Activated CD8-positive, alpha-beta memory T cell treated with anti-CD3 and anti-CD28 coated beads, Interleukin-2, amount 50 U/mL, for 24 hours (primary cell): ENCODE results near the gene DUS3L.

ENCODE experiments used
- DNase-seq: peaks from one replicate; pipeline ENCODE4 v3.0.0-alpha.2; 2020; ENCODE audit errors: extremely low read depth

Gene DUS3L, protein sequence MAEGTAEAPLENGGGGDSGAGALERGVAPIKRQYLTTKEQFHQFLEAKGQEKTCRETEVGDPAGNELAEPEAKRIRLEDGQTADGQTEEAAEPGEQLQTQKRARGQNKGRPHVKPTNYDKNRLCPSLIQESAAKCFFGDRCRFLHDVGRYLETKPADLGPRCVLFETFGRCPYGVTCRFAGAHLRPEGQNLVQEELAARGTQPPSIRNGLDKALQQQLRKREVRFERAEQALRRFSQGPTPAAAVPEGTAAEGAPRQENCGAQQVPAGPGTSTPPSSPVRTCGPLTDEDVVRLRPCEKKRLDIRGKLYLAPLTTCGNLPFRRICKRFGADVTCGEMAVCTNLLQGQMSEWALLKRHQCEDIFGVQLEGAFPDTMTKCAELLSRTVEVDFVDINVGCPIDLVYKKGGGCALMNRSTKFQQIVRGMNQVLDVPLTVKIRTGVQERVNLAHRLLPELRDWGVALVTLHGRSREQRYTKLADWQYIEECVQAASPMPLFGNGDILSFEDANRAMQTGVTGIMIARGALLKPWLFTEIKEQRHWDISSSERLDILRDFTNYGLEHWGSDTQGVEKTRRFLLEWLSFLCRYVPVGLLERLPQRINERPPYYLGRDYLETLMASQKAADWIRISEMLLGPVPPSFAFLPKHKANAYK

DNA sequence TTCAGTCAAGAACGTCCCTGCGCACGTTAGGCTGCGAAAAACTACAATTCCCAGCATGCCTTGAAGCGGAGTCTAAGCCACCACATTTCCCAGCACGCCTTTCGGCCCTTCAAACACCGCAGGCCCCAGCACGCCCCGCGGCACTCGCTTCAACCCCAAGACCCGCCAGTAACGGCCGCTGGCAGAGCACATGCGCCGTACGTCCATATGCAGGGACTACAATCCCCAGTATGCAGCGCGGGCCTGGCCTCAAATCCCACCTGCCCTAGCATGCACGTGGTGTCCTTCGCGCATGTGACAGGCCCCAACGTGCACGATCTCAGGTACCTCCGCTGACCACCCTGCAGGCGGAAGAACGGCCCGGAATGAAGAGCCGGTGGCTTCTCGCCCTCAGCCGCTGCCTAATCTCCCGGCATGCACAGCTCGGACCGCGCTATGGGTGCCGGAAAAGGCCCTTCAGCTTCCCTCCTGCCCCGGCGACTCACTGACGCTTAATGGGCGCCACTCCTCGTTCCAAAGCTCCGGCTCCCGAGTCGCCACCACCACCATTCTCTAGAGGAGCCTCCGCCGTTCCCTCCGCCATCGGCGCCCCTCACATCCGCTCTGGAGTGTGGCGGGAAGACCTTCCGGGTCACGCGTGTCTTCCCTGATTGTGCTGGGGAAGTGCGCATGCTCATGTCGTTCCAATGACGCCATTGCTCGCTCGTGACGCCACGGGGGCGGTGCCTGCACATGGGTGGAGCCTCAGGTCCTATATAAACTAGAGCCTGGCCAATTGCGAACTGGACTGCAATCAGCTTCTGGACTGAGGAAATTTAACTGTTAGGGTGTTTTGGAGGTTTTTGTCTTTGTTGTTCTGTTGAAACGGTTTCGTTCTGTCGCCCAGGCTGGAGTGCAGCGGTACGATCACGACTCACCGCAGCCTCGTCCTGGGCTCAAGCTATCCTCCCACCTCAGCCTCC is at the start of gene DUS3L:
Gene DUS3L (minus strand): TSS at position 605 of the 962 bp plus-strand sequence. CDS start 22 bp downstream, at position 583.
- peak; percentile 91 for DNase-seq

DNA sequence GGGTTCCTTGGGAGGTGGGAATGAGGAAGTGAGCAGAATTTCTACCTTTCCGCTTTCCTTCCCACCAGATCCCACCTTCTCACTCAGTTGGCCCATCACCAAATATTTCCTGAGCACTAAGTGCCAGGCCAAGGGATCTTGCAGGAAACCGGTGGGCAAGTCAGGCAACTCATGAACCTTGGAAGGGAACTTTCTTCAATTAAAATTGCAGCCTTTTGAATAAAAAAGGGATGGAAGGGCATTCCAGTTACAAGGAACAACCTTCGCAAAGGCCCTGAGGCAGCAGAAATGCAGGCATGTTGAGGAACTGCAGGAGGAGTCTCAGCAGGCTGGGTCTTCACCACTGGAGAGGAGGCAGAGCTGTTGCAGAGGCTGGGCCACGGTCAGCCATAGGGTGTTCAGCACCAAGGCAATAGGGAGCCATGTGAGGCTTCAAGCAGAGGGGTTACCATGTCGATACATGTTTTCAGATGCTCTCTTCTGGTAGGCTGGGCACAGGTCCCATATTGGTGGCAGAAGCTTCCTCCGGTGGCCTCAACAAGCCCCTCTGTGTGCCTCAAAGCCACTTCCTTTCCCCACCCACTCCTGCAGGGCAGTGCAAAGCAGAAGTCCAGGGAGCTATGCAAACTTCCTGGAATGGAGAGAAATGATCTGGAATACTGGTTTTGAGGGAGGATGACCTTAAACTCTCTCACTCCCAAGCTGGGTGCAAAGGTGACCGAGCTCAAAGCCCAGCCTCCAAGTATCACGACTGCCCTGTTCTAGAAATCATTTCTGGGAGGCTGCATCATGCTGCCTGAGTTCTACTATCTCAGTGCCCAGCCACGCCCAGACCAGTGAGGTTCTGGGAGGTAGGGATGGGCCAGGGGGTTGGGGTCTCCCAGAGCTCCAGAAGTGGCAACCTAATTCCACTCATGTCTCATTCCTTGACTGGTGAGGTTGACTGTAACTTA is 48.4 kb upstream of the DUS3L start, which contains the start of gene FUT6:
Gene FUT6 (minus strand): TSS at position 638 of the 953 bp plus-strand sequence. CDS start 7,135 bp downstream, outside the sequence.
- DNase-seq = no peak

DNA sequence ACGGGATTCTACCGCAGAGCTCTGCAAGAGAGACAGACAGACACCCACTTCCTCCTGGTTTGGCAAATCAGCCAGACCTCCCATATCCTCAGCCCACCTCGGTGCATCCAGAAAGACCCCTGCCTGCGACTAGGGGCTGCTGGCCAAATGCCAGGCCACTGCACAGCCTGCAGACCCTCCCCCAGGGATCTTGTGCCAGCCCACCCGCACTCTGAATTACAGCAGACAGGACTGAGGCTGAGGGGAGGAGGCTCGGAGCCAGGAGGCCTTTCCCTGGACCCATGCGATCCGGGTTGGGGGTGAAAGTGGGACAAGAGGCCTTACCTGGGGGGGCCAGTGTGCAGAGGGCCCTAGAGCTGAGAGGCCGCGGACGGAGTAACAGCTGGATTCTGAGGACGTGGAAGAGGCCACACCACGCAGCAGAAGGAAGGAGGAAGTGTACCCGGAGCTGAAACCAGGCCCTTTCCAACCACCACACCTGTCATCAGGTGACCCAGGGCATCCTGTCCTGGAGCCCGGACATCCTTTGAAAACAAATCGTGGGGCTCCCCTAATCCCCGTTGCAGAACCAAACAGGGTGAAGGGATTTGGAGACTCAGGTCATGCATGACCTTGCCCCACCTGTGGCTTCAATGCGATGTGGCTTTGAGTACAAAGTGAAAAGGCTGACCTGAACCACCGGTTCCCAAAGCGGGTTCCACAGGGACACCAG is 47.5 kb upstream of the DUS3L start:
- DNase-seq = no peak

DNA sequence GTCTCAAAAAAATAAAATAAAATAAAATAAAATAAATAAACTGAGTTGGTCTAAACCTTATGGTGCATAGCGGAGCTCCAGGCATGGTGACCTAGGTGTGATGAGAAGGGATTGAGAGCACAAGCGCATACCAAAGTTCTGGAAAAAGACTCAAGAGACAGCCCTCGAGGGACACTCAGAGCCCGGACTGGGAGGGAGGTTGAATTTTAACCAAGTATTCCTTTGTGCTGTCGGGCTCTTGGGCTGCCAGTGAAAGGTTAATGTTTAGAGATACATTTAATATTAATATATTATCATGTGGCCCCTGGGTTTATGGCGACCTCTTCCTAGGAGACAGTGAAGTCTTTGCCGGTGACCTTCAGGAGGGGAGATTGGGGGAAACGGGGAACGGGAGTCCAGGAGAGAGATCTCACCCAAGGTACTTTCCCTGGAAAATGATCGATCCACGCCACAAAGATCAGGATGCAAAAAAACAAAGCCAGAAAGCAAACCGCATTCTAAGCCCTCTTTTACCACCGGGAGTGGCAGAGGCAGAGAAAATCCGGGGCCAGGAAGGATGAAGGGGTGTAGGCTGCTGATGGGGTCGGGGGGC is 46.9 kb upstream of the DUS3L start:
- no peak for DNase-seq

DNA sequence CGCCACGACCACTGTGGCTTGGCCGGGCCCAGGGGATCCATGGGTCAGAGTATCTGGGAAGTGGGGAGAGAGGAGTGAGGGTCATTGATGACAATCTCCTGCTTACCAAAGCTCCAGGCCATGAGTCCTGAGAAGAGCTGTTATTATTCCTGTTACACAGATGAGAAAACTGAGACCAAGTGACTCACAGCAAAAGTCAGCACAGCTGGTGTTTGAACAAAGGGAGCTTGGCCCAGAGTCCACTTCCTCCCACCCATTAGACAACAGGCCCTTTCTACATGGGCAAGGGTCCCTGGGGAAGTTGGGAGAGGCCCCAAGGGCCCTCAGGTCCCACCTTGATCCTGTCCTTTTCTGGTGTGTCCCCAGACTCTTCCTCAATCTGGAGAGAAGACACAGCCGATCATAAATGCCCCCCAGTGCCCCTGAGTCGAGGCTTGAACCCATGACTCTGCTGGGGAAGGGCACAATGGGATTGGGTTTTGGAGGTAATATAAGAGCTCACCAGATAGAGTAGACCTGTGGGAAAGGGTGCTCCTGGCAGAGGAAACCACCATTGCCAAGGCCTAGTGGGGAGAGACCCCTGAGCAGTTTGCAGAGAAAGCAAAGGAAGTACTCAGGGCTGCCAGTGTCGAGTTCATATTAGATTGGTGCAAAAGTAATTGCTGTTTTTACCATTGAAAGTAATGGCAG is 41.7 kb upstream of the DUS3L start:
- no peak for DNase-seq

DNA sequence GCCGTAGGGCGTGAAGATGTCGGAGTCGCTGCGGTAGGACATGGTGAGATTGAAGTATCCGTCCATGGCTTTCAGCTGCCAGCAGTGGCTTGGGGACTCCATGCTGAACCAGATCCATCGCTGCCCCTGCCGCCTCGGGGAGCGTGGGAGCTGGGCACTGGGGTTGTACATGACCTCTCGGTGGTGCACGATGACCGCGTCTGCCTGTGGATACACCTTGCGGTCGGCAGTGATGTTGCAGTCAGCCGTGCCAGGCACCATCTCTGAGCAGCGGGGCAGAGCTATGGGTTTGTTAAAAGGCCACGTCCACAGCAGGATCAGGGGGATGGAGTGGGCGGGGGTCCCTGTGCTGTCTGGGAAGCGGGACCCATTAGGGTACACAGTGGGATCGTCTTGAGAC is 41.1 kb upstream of the DUS3L start:
- DNase-seq = no peak

DNA sequence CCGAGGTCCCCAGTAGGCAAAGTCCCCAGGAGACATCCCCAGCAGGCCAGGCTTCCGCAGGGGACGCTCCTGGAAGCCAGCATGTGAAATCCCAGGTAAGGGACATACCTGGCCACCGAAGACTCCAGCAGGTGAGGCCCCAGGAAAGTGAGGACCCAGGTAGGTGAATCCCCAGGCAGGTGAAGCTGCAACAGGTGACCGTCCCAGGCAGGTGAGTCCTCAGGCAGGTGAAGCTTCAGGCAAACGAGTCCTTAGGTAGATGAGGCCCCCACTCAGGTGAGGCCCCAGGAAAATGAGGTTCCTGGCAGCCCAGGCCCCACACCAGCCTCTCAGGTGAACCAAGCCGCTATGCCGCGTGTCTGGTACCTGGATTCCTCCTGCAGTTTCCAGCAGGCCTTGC is 40.2 kb upstream of the DUS3L start:
- DNase-seq = no peak

DNA sequence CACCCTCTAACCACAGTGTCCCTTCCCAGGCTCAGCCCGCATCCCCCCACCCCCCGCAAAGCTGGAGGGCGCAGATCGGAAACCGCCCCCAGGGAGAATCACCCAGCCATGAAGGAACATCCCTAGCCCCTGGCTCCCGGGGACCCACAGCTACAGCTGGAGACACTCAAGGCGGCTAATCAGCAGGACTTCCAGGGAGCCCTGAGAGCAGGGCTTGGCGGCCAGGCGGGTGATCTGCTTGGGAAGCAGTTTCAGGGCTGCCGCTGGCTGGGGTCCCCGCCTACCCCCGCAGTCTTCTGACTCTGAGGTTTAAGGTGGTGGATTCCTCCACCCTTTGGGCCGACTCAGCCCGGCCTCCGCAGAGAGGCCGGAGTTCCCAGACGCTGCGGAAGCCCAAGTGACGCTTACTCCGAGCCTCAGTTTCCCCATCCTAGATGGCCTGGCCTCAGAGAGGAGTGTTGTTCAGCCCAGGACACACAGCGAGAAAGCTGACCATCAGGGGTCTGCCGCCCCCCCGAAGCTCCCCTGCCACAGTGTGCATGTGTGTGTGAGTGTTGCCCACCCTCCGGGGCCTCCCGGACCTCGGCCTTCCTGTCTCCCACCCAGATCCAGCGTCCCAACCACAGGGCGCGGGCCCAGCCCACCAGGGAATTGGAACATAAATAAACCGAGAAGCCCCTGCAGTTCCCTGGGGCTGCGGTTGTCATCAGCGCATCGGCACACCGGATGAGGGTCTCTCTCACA is 38.8 kb upstream of the DUS3L start:
- no peak for DNase-seq

DNA sequence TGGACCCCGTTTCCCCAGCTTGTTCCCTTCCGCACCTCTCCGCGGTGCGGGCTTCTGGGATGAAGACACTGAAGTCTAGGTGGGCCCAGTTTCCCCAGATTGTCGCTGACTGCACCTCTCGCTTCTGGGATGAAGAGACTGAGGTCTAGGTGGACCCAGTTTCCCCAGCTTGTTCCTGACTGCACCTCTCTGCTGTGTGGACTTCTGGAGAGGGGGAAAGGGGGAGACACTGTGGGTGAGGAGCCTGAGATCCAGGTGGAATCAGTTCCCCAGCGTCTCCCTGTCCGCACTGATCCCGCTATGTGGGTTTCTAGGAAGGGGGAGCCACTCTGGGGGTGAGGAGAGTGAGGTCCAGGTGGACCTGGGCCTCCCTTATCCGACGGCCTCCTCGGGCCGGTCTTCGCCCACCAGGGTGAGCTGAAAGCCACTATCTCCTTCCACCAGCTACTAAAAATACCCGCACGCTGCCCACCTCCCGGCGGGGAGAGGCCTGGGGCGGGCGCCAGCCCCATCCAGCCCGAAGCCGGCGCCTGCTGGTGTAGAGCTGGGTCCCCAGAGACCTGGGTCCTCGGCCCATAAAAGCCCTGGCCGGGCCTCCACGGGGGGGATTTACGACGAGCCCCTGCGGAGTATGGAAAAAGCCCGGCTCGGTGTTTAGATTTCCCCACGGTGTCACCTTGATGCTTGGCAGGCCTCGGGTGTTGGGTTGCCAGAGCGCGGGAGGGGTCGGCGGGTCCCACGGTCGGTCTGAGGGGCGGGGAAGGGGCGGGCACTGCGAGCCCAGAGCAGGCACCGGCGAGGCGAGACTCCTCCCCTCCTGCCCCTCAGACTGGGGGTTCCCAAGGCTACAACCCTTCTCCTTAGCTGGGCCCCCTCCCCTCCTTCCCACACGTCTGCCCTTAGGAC is 38.0 kb upstream of the DUS3L start:
- no peak for DNase-seq

DNA sequence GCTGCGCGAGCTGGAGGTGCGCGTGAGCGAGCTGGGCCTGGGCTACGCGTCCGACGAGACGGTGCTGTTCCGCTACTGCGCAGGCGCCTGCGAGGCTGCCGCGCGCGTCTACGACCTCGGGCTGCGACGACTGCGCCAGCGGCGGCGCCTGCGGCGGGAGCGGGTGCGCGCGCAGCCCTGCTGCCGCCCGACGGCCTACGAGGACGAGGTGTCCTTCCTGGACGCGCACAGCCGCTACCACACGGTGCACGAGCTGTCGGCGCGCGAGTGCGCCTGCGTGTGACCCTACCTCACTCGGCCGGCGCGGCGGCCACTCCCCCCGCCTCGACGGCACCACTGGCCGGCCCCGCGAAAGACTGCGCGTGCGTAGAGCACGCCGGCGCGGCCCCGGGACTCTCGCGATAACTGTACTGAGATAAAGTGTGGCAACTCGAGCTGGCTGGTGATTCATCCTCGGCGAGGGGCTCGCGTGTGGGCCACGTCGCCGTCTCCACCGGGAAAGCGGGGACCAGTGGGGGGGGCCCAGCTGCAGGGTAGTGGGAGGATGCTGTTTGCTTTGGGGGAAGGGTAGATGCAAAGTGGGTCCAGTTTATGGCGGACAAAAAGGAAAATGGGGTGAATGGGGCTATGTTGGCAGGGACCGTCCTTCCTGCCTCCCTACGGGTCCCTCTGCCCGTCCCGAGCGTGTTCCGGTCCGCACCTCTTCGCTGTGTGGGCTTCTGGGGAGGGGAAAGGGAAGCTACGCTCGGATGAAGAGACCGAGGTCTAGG is 37.1 kb upstream of the DUS3L start:
- DNase-seq = peak; percentile 75

DNA sequence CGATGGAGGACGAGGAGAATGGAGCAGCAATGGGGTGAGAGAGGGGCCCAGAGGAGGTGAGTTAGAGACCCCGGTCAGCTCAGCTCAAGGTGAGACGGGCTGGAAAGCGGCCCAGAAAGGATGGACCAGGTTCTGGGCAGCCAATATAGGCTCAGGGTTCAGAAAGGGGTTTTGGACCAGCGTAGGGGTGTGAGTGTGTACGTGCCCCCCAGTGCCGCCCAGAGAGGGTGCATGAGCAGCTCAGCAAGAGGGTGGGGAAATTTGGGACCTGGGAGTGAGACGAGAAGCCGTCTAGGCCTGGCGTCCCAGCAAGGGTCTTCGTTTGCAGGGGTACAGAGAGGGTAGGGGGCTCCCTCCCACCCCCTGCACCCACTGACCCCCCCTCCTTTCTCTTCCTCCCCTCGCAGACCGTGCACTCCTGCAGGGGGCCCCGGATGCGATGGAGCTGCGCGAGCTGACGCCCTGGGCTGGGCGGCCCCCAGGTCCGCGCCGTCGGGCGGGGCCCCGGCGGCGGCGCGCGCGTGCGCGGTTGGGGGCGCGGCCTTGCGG is 36.5 kb upstream of the DUS3L start:
- DNase-seq = no peak

DNA sequence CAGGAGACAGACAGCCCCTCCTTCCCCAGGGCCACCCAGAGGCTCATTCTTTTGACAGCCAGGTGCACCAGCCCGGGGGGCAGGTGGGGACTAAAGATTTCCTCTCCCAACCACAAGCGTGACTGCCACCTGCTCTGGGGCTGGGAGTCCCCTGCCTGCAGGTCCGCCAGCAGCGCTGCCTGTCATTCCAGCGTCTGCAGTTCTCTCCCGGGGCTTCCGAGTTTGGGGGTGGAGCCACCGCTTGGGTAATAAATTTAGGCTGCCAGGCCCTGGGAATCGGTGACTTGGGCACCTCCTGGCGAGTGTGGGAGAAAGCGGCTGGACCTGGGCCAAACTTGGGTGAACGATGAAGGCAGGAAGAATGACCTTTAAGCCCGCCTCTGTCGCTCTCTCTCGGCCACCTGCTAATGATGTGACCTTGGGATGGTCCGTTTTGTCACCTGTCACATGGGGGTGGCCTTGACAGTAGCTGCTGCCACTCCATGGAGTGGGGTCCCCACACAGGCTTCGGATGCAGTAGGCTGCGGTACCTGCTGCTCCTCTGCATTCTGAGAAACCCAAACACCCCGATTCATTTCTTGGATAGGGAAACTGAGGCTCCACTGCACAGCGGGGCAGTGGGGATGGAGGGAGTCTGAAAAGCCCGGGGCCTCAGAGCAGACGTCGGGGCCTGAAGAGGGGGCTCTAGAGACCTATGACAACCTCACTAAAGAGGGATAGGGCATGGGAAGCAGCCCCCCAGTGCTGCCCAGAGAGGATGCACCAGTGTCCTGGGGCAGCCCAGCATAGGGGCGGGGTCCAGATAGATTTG is 35.8 kb upstream of the DUS3L start:
- no peak for DNase-seq

DNA sequence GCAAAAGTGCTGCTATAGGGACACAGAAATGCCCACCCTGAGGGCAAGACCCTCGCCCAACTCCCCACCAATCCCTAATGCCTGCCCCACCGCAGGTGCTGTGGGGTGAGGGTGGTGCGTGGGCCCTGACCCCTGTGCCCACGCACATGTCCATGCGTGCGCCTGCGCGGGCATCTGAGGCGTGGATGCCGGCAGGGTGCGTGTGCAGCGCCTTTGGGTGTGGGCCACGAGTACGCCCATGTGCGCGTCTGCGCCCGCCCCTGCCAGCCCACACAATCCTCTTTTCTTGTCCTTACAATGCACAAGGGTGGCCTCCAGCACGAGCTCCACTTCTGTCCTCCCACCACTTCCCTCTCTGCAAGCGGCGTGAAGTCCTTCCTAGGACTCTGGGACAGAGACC is 34.2 kb upstream of the DUS3L start:
- no peak for DNase-seq

DNA sequence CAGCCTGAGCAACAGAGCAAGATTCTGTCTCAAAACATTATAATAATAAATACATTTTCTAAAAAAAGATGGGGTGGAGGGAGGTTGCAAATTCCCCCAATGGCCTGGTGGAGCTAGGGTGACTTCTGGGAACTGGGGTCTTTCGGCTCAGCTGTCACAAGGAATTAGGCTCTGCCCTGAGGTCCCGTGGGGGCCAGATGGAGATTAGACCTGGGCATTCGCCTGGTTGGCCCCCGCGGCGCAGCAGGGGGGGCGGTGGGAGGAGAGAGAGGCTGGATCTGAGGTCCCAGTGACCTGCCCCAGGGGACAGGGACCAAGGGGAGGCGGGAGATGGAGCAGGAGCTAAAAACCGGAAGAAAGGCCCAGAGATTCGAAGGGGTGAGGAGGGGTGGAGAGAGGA is 33.8 kb upstream of the DUS3L start:
- DNase-seq = no peak

DNA sequence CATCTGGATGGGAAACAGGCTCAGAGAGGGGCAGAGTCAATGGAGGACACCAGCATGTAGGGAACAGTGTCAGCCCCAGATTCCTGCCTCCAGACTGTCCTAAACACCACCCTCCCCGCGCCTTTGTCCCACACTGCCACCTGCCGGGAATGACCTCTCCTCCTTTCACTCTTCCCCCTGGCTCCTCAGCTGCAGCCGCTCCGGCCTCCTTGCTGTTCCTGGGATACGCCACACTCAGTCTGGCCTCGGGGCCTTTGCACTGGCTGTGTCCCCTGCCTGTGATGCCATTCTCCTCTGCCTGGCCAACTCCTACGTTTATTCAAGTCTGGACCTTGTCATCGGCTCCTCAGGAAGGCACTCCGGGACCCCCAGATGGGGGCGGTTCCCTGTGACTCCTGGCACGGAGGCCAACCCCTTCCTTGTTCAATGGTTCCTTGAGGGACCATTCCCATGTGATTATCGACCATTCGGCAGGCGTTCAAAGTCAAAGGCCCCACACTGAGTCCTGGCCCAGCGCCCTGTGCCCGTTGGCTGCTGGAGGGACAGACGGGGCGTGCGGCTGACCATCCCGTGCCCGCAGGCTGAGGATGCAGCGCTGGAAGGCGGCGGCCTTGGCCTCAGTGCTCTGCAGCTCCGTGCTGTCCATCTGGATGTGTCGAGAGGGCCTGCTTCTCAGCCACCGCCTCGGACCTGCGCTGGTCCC is 32.8 kb upstream of the DUS3L start:
- DNase-seq = no peak
